ENCODE results near the gene NOP16.
"Not testable (repeated sequence)": the region's sequence is repeated elsewhere in the genome, so short reads cannot be mapped to it uniquely, and the experiment has no call there.

NOP16 gene

DNA sequence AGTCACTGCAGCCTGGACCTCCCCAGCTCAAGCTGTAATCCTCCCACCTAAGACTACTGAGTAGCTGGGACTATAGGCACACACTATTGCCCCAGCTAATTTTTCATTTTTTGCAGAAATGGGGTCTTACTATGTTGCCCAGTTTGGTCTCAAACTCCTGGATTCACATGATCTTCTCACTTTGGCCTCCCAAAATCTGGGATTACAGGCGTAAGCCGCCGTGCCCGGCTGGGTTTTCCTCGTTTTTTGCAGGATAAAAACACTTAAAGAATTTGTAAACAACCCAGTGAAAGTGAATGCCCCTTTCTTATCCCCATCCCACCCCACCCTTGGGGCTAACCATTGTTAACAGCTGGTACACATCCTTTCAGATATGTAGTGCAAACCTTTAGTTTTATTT lies 20.2 kb upstream of the NOP16 start:
- no peak for DNase-seq

DNA sequence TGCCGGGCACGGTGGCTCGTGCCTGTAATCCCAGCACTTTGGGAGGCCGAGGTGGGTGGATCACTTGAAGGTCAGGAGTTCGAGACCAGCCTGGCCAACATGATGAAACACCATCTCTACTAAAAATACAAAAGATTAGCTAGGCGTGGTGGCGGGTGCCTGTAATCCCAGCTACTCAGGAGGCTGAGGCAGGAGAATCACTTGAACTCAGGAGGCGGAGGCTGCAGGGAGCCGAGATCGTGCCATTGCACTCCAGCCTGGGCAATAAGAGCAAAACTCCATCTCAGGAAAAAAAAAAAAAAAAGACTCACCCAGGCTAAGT lies 19.8 kb upstream of the NOP16 start:
- not testable (repeated sequence) for DNase-seq

DNA sequence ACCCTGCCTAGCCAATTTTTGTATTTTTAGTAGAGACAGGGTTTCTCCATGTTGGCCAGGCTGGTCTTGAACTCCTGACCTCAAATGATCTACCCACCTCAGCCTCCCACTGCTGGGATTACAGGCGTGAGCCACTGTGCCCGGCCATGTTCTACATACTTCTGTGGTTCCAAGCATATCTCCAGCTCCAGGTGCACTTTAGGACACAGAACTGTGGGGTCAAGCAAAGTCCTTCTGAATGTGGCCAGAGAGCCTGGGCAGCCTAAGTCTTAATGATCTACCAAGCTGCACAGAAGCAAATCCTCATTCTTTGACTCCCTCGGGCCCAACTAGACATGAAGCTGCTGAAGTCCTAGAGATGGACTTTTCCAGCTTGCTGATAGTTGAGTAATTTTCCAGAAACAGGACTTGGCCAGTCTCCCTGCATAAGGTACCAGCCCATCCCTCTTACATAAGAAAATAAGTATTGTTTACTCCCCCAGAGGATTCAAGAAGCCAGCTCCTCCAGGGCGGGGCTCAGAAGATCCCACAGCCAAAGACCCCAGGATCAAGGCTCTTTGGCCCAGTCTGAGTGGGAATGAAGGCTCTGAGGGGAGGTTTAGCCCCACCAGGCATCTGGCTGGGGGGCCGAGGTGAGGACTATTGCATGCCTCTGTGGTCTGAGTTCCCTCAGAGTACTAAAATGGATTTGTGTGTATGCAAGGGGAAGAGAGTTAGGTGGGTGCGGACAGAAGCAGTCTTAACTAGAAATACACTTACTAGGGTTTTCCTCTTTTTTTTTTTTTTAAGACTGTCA lies 19.3 kb upstream of the NOP16 start:
- DNase-seq: no peak

DNA sequence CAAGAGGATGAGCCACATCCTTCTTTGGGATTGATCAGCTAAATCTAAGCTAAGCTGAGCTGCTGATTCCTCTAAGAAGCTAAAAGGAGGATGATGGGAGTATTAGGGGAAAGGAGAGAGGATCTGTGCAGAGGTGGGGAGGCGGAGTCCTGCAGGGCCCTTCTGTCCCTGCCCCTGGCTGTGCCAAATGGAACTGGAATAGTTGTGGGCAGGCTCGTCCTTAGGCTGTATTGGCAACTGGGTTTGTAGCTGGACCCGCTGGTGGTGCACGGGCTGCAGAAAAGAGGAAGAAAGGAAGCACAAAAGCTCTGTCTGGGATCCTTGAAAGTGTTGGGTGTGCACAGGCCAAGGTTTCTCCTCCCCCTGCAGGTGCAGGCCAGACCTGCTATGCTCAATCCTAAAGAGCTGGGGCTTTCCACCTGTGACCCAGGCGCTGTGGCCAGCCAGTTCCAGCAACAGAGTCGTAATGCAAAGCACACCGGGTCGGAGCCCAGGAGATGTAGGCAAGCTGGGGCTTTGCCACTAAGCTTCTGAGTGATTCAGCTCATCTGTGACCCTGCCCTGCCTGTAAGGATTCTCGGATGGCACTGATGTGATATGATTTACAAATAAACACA lies 18.1 kb upstream of the NOP16 start:
- no peak for DNase-seq

DNA sequence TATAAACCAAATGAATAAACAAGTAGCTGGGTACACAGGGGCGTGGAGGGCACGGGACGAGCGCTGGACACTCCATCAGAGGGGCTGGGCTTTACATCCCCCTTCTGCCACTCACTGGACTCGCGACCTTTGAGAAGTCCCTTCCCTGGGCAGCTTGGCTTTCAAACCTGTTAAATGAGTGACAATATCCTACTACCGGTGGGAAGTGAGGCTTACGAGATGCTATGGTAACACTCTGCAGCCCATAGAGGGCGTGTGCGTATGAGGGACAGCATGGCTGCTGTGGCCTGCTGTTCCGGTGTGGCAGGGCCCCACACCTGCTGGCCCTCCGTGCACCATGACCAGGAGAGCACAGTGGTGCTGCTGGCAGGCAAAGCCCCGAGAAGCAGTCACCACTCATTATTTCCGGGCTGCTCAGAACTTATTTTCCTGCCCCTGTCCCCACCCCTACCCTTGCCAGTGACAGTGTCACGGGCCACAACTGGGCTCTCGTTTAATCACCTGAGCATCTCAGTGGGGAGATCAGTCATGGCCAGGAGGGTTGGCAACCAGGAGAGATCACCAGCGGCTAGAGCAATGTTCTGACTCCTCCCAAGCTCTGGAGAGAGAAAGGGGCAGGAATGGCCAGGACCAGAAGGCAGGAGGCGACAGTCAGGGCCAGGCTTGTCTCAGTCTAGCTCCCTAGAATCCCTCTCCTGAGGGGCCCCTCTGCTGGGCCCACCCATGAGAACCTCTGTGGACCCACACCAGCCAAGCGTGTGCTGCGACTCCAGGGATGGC lies 17.4 kb upstream of the NOP16 start:
- DNase-seq: no peak

DNA sequence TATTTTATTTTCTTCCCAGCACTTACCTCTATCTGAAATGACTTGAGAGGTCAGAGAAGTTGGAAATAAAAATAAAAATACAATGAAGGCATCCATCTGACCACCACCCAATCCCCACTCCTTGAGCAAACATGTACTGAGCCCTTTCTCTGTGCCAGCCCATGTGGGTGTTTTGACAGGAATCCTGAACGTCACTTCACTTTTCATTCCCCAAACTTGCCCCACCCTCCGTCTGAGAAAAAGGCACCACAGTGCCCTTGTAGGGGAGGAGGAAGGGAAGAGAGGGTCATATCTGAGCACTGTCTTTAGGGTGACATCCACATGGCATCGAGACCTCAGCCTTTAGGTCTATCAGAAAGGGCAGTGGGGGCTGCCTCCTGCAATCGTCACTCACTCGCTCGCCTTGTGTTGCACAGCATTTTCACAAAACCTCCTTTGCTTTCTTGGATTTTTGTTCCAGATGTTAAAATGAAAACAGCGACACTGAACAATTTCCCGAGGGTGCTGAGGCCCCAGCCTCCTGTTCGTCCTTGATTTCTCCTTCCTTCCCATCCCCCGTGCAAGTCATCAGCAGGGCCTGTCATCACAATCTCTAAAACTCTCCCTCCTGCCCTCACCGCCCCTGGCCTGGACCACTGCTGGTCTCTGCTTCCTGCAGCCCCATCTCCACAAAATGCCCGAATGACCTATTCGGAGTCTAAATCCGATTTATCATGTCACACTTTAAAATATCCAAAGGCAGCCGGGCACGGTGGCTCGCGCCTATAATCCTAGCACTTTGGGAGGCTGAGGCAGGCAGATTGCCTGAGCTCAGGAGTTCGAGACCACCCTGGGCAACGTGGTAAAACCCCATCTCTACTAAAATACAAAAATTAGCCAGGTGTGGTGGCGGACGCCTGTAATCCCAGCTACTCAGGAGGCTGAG lies 13.1 kb upstream of the NOP16 start:
- no peak for DNase-seq

DNA sequence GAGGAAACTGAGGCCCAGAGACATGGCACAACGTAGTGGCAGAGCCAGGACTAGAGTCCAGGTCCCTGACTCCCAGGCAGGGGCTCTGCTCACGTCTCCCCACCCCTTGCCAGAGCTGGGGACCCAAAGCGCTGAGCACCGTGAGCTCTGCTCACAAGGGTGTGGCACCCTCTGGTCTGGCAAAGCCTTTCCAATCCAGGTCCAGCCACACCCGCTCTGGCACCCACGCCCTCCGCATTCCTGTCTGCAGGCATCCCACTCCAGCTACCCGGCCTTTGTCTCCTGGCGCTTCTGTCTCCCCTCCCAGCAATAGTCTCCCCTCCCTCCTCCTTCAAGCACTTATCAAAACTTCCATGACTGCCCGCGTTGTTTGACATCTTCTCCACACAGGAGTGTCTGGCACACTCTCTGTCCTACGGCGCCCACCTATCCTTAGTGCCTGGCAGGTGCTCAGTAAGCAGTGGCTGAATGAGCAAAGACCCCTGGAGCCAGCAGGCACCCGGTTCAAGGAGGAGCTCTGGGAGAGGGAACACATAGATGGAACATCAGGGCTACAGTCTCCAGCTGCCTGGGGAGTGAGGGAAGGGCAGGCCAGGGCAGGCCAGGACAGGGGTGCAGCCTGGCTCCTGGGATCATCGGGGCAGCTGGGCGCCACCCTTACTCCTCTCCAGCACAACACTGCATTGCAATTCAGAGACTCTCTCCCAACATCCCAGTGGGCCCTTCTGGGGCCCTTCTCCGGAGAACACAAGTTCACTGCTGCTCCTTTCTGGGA lies 12.2 kb upstream of the NOP16 start:
- no peak for DNase-seq

DNA sequence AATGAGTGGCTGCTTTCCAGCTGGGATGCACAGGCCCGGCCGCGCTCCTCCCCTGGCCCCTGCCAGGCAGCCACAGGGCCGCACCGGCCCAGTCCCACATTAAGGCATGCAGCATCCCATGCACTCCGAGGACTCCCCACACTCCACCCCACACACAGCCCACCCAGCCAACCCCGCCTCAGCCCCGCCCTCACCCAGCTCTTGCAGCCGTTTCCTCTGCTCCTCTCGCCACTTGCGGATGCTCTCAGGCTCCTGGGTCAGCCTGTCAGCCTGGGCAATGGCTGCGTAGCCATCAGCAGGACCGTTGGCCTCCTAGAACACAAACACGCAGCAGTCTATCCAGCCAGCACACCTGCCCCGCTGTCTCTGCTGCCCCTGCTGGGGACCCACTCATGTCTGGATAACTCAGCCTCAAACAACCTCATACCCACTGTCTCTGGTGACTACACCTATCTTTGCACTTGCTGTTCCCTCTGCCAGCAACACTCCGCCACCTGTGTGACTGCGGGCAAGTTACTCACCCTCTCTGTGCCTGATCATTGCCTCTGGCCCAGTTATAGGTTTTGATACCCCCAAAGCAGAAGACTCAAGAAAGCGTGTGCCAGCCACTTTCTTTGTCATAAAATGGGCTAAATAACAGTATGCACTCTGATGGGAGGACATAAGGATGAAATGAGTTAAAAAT lies 9.5 kb upstream of the NOP16 start:
- DNase-seq: no peak

DNA sequence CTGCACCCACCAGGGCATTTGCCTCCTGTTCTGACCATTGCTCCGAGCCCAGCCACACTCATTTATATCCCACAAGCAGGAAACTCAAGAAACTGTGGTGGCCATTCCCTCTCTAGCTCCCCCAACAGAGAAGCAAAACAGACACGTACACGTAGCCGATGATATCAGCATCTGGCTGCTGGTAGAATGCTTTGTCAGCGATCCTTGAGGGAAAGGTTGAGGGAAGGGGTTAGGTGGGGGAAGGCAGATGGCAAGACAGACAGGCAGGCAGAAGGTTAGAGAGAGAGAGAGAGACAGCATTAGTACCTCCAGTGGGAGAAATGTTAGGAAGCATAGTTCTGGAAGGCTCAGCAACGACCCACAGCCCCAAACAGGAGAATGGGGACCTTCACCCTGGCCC lies 7.9 kb upstream of the NOP16 start:
- no peak for DNase-seq

DNA sequence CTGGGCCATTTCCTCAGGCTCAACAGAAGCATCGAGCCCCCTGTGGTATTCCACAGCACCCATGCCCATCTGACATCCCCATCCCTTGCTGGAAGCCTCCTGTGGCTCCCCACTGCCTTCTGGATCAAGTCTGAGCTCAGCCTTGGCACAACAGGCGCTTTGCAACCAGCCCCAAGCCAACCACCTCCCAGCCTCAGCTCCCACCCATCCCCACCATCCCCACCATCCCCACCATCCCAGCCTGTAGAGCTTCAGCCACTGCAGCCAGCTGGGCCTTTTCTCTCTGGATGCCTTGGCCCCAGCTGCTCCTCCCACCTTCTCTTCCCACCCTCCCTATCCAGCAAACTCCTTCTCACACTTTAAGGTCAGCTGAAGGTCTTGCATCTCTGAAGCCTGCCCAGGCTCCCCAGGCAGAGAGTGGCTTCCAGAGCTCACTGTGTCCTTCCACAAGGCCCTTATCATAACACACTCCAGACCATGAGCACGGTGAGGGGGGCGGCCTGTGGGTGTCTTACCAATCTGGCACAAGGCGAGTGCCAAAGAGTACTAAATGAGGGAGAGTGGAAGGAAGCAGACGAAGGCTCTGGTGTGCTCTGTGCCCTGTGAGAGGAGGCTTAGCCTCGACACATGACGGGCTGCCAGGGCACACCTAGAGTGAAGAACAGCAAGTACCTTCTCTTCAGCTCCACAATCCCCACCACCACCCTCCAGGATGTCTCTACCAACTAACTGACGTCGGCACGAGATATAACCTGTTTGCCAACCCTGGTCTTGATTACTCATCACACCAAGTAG lies 6.7 kb upstream of the NOP16 start:
- DNase-seq: no peak

DNA sequence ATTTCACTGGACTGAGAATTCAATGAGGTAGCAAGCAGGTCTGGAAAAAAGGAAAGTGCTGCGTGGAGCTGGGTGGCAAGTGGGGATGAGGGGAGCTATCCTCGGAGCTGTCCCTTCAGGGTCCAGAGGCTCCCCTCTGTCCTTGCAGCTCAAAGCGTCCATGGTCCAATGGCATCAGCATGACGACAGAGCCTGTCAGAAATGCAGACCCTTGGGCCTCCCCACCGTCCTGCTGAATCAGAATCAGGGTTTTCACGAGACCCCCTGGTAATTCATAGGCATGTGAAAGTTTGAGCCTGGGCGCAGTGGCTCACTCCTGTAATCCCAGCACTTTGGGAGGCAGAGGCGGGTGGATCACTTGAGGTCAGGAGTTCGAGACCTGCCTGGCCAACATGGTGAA lies 5.7 kb upstream of the NOP16 start:
- DNase-seq: no peak

DNA sequence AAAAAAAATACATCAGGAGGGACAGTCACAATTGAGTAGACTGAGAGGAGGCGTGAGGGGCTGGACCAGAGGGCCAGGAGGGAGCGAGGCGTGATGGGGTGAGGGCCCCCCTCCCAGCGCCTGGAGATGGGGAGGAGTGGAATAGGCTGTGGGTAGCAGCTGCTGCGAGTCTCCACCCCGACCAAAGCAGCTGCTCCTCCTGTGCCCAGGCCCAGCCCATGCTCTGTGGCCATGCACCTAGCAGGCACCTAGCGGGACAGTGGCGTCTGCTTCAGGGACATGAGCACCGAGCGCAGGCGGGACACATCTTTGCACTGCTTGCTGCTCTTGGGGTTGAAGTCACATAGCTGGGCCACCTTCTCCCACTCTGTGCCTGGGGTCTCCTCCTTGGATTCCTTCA lies 4.1 kb upstream of the NOP16 start:
- DNase-seq: no peak

DNA sequence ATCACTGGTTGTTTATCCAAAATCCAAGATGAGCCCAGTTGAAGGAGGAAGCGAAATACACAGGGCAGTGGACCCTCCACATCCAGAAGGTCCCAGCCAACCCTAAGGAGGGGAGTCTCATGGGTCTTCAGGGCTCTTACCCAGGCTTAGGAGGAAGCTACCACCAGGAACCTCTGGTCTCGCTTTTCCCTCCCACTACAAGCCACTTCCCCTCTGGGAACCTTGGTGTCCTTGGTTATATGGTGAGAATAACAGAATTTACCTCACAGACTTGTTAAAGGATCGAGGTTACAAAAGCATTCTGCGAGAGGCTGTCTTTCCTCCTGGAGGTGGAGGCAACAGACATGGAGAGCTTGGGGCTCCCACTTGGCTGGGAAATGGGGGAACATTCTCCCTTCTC lies 3.6 kb upstream of the NOP16 start:
- DNase-seq: no peak

DNA sequence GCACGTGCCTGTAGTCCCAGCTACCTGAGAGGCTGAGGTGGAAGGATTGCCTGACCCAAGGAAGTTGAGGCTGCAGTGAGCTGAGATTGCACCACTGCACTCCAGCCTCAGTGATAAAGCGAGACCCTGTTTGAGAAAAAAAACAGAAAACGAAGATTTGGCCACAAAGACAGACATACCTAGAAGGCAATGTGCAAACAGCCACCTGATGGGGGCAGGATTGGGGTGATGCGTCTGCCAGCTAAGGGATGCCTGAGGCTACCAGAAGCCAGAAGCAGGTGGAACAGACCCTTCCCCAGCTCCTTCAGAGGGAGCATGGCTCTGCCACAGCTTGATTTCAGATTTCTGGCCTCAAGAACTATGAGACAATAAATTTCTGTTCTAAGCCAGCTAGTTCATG lies 3.1 kb upstream of the NOP16 start:
- DNase-seq: no peak

DNA sequence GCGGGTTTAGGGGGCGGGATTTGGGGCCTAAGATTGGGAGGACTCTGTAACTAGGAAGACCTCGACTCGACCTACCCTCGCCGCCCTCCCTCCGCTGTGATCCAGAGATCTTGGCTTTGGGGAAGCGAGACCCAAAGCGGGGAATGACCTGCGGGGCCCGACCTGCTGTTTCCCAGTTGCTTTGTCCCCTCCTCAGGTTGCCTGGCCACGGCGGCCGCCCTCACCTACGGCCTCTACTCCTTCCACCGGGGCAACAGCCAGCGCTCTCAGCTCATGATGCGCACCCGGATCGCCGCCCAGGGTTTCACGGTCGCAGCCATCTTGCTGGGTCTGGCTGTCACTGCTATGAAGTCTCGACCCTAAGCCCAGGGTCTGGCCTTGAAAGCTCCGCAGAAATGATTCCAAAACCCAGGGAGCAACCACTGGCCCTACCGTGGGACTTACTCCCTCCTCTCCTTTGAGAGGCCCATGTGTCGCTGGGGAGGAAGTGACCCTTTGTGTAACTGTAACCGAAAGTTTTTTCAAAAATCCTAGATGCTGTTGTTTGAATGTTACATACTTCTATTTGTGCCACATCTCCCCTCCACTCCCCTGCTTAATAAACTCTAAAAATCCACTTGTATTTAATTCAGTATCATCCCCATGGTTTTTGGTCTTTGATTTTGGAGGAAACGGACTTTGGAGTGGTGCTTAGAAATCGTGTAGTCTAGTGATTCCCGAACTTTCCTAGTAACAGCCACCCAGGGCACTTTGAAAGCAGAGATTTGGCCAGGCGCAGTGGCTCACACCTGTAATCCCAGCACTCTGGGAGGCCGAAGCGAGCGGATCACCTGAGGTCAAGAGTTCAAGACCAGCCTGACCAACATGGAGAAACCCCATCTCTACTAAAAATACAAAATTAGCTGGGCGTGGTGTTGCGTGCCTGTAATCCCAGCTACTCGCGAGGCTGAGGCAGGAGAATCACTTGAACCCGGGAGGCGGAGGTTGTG lies 1.0 kb upstream of the NOP16 start:
- no peak for DNase-seq

DNA sequence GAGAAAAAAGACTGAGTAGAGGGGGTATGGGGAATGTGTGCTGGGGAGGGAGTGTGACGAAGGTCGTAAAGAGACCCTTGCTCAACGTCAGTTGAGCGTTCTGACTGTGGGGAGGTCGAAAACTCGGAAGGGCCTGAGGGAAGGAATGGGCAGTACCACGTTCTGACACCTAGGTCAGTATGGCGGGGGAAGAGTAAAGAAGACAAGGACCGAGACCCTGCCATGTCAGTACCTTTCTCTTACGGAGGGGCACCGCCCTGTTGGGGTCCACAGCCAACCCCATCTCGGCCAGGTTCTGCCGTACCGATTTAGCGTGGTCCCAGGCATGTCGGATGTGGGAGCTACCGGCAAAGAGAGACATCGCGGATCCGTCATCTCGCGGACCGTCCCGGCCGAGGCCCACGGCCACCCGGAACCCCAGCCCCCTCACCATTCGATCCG lies 375 bp downstream of the NOP16 start:
- DNase-seq: no peak

DNA sequence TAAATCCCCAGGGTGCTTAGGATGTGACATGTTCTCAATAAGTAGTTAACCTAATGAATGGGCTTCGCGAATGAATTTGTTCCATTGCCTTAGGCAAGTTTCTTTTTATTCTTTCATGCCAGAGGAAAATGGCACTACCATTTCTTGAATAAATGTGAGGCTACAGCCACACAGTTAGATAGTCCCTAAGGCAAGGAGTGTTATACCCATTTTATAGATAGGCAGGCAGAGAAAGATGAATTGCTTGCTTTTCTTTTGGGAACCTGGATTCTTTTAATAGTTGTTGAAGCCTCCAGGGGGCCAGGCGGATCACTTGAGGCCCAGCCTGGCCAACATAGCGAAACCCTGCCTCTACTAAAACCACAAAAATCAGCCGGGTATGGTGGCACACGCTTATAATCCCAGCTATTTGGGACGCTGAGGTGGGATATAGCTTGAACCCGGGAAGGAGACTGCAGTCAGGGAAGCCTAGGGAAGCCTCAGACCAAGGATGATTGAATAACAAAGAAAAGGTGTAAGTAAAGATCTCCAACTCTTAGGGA lies 943 bp downstream of the NOP16 start:
- DNase-seq: no peak

DNA sequence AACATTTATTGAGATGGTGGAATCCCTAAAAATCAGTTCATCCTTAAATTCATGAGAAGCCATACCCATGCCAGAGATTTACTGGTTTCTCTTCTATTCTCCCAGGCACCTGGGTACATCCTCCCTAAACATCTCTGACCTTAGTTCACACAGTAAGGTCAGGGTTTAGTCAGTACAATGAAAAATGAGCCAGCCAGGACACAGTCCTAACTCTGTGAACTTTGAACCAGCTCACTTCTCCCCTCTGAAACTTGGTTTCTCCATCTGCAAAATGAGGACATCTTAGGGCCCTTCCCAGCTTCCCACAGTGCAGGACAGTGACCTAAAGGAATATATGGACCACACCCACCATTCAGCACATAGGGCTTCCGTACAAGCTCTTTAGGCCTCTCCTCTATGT lies 1.9 kb downstream of the NOP16 start:
- DNase-seq: no peak

DNA sequence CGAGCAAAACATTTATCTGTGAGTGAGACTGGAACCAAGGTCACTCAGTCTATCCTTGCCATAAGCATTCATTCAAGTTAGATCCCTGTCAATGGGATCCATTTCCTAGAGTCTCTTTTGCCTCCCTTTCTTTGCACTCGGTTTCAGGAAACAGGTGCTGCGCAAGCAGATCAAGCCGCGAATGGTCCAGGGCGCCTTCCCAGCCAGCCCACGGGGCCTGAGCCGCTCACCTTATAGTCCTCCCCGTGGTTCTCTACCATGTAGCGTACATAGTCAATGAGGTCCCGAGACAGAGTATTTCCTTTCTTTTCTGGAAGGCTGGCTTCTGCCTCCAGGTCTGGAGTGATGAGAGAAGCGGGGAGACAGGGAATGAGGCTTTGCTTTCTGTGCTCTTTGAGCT lies 3.4 kb downstream of the NOP16 start:
- DNase-seq: no peak
